H1 (cell line): ENCODE data around the gene ARHGAP23. TPM values are rescaled to one million over a fixed set of nuclear protein-coding genes. Genes with fewer than 3 reads are reported as not detected.

ENCODE experiments used
- CTCF ChIA-PET: fragments of 300-600 bp; sonication (Branson Sonifier 250); formaldehyde crosslinking; loops from one replicate; lab custom pipeline; 2021; ENCODE audit not compliant: partially characterized antibody; lab: Charles Lee
- POLR2A ChIA-PET: fragments of 300-600 bp; sonication (Branson Sonifier 250); formaldehyde crosslinking; loops from one replicate; lab custom pipeline; 2021; ENCODE audit warnings: inconsistent platforms; ENCODE audit not compliant: partially characterized antibody; lab: Charles Lee
- DNase-seq, 2 experiments: peaks; one replicate each; pipeline versions ENCODE4 v3.0.0 to v3.0.0-alpha.2; 2010 to 2022; ENCODE audit warnings: low spot score in 2 of 2, low read depth in 1 of 2, mixed read lengths in 1 of 2
- FAIRE-seq: peaks from 2 replicates; lab custom pipeline; 2011; peaks lifted over from hg19 to GRCh38; lab: Jason Lieb, UNC
- H2AFZ ChIP-seq: 2 replicates; pipeline ENCODE4 v1.8.1; 2012; ENCODE audit warnings: low read length, inconsistent platforms
- H2AK5ac ChIP-seq: 2 replicates; pipeline ENCODE4 v1.6.1; 2013; ENCODE audit warnings: low read depth, low read length
- H2BK120ac ChIP-seq: replicated peaks from 2 replicates; pipeline ENCODE3; 2013; ENCODE audit warnings: low read depth, low read length, inconsistent platforms
- H2BK12ac ChIP-seq: 2 replicates; pipeline ENCODE4 v1.6.1; 2013; ENCODE audit warnings: low read depth, low read length
- H2BK15ac ChIP-seq: 2 replicates; pipeline ENCODE4 v1.6.1; 2013; ENCODE audit warnings: low read length
- H2BK20ac ChIP-seq: 2 replicates; pipeline ENCODE4 v1.6.1; 2013; ENCODE audit warnings: low read length
- H2BK5ac ChIP-seq: 2 replicates; pipeline ENCODE4 v1.6.1; 2013; ENCODE audit warnings: low read depth, low read length
- H3K14ac ChIP-seq: 2 replicates; pipeline ENCODE4 v1.6.1; 2013; ENCODE audit warnings: inconsistent platforms; ENCODE audit not compliant: insufficient read length
- H3K18ac ChIP-seq: 2 replicates; pipeline ENCODE4 v1.6.1; 2013; ENCODE audit warnings: low read length; ENCODE audit errors: extremely low read depth
- H3K23ac ChIP-seq: 2 replicates; pipeline ENCODE4 v1.6.1; 2013; ENCODE audit warnings: inconsistent platforms; ENCODE audit not compliant: insufficient read length
- H3K23me2 ChIP-seq: 2 replicates; pipeline ENCODE4 v1.6.1; 2013; ENCODE audit warnings: low read depth, low read length
- H3K27ac ChIP-seq: 2 replicates; pipeline ENCODE4 v1.6.1; 2011; ENCODE audit warnings: low read depth, low read length, inconsistent platforms
- H3K27me3 ChIP-seq, 4 experiments: replicated peaks in 1 of 4; 1 replicate in 1 of 4; 2 replicates in 3 of 4; pipeline versions ENCODE4 v1.6.1 to v1.8.1; 2011 to 2013; ENCODE audit warnings: low read length in 3 of 4, mild to moderate bottlenecking in 3 of 4, inconsistent platforms in 2 of 4, mixed read lengths in 2 of 4, moderate library complexity in 1 of 4; ENCODE audit not compliant: control insufficient read depth in 3 of 4, insufficient read depth in 3 of 4; ENCODE audit errors: extremely low read depth in 1 of 4
- H3K36me3 ChIP-seq, 4 experiments: 2 replicates each; pipeline versions ENCODE4 v1.6.1 to v1.8.1; 2011 to 2013; ENCODE audit warnings: mild to moderate bottlenecking in 4 of 4, low read length in 3 of 4, moderate library complexity in 2 of 4, control low read depth in 1 of 4, inconsistent platforms in 1 of 4; ENCODE audit not compliant: insufficient read depth in 4 of 4, control insufficient read depth in 2 of 4
- H3K4ac ChIP-seq: replicated peaks from 2 replicates; pipeline ENCODE3; 2013; ENCODE audit warnings: low read length, low read depth, mixed read lengths, inconsistent platforms; ENCODE audit not compliant: insufficient read length
- H3K4me1 ChIP-seq, 4 experiments: replicated peaks in 1 of 4; 1 replicate in 1 of 4; 2 replicates in 3 of 4; pipeline versions ENCODE4 v1.6.1 to v1.8.1; 2011 to 2013; ENCODE audit warnings: low read length in 3 of 4, inconsistent platforms in 2 of 4, mixed read lengths in 1 of 4; ENCODE audit not compliant: insufficient read depth in 4 of 4, control insufficient read depth in 3 of 4
- H3K4me2 ChIP-seq, 2 experiments: 2 replicates each; pipeline versions ENCODE4 v1.6.1 to v1.8.1; 2011 to 2013; ENCODE audit warnings: low read depth in 2 of 2, low read length in 2 of 2, control low read depth in 1 of 2, inconsistent platforms in 1 of 2, mild to moderate bottlenecking in 1 of 2; ENCODE audit not compliant: insufficient read depth in 1 of 2
- H3K4me3 ChIP-seq, 4 experiments: fragments of 200-600, 300-600 bp in 1 of 4; sonication (generic), shearing (Covaris generic), sonication (Bioruptor Twin) in 1 of 4; 2 replicates each; pipeline versions ENCODE4 v1.5.1 to v1.8.1; 2011 to 2016; ENCODE audit warnings: low read length in 4 of 4, low read depth in 3 of 4, control low read depth in 2 of 4, inconsistent platforms in 2 of 4, mild to moderate bottlenecking in 2 of 4, mixed read lengths in 1 of 4, moderate library complexity in 1 of 4; ENCODE audit not compliant: insufficient read depth in 2 of 4; ENCODE audit errors: extremely low read depth in 1 of 4
- H3K56ac ChIP-seq: replicated peaks from 2 replicates; pipeline ENCODE3; 2013; ENCODE audit warnings: low read depth, mild to moderate bottlenecking, mixed read lengths, low read length, inconsistent platforms; ENCODE audit not compliant: insufficient read length
- H3K79me1 ChIP-seq: 2 replicates; pipeline ENCODE4 v1.6.1; 2013; ENCODE audit warnings: low read depth, low read length, control low read depth
- H3K79me2 ChIP-seq, 2 experiments: 2 replicates each; pipeline versions ENCODE4 v1.6.1 to v1.8.1; 2012 to 2013; ENCODE audit warnings: low read length in 2 of 2, mild to moderate bottlenecking in 2 of 2, inconsistent platforms in 1 of 2; ENCODE audit not compliant: insufficient read depth in 2 of 2, control insufficient read depth in 1 of 2
- H3K9ac ChIP-seq, 4 experiments: replicated peaks in 1 of 4; 1 replicate in 1 of 4; 2 replicates in 3 of 4; pipeline versions ENCODE4 v1.6.1 to v1.8.1; 2011 to 2013; ENCODE audit warnings: low read depth in 3 of 4, low read length in 3 of 4, control low read depth in 2 of 4, mild to moderate bottlenecking in 2 of 4, moderate library complexity in 2 of 4, inconsistent platforms in 1 of 4; ENCODE audit errors: extremely low read depth in 1 of 4
- H3K9me3 ChIP-seq, 2 experiments: 2 replicates each; pipeline versions ENCODE4 v1.6.1 to v1.8.1; 2012 to 2013; ENCODE audit warnings: mild to moderate bottlenecking in 2 of 2, moderate library complexity in 2 of 2, control low read depth in 1 of 2, inconsistent platforms in 1 of 2, low read depth in 1 of 2, low read length in 1 of 2, mixed read lengths in 1 of 2; ENCODE audit not compliant: insufficient read depth in 2 of 2
- H4K20me1 ChIP-seq, 2 experiments: replicated peaks in 1 of 2; 2 replicates each; pipeline versions ENCODE3 to v1.8.1; 2011 to 2013; ENCODE audit warnings: inconsistent platforms in 2 of 2, low read length in 2 of 2, mild to moderate bottlenecking in 1 of 2; ENCODE audit not compliant: insufficient read depth in 2 of 2, control insufficient read depth in 1 of 2
- H4K5ac ChIP-seq: 2 replicates; pipeline ENCODE4 v1.6.1; 2013; ENCODE audit warnings: low read length, low read depth, mixed read lengths, inconsistent platforms; ENCODE audit not compliant: insufficient read length
- H4K8ac ChIP-seq: 2 replicates; pipeline ENCODE4 v1.8.0; 2013; ENCODE audit warnings: mild to moderate bottlenecking, moderate library complexity, low read length, inconsistent platforms; ENCODE audit not compliant: insufficient read depth; ENCODE audit errors: extremely low read depth
- H4K91ac ChIP-seq: replicated peaks from 2 replicates; pipeline ENCODE3; 2013; ENCODE audit warnings: low read length, mixed read lengths, inconsistent platforms; ENCODE audit not compliant: insufficient read length
- CBX5 ChIP-seq: fragments of 300-800, 300-1000 bp; sonication (generic); IDR thresholded peaks from 2 replicates; pipeline ENCODE4 v1.7.1; 2016; ENCODE audit warnings: antibody characterized with exemption, low read length, low read depth
- POLR2AphosphoS5 ChIP-seq: IDR thresholded peaks from 2 replicates; pipeline ENCODE4 v1.6.1; 2011; ENCODE audit warnings: low read depth, low read length
- SRF ChIP-seq: IDR thresholded peaks from 2 replicates; pipeline ENCODE4 v1.6.1; 2011; ENCODE audit warnings: mild to moderate bottlenecking, low read depth, low read length, moderate library complexity
- TAF1 ChIP-seq: IDR thresholded peaks from 2 replicates; pipeline ENCODE4 v1.6.1; 2011; ENCODE audit warnings: mild to moderate bottlenecking, low read depth, low read length
- WGBS, 2 experiments: shearing (Covaris generic) in 1 of 2; methylation state at CpG; one replicate each; pipeline versions ENCODE4 v1.1.6 to v1.1.7; 2013 to 2015; ENCODE audit warnings: low lambda C conversion rate in 2 of 2, mixed read lengths in 2 of 2, inconsistent platforms in 1 of 2, low coverage in 1 of 2, missing lambda C conversion rate in 1 of 2; ENCODE audit not compliant: insufficient replicate concordance in 2 of 2, insufficient coverage in 1 of 2, insufficient read length in 1 of 2; ENCODE audit errors: extremely low coverage in 1 of 2, missing lambda C conversion rate in 1 of 2; 5-methylcytosine and 5-hydroxymethylcytosine counted together
- polyA plus RNA-seq, 7 experiments: library from polyadenylated mRNA; depleted of rRNA in 3 of 7; stranded (reverse) in 5 of 7; unstranded in 2 of 7; fragments of >200 nt in 5 of 7; fragments of 200-250 nt in 2 of 7; gene quantifications; 1 replicate in 5 of 7; 2 replicates in 1 of 7; 4 replicates in 1 of 7; pipeline versions ENCODE4 v1.2.1 to v1.2.3, GENCODE V29; 2011 to 2013; ENCODE audit warnings: missing spikeins in 2 of 7, mixed read lengths in 2 of 7
- total RNA-seq: library from RNA; stranded (reverse); fragmentation: NEBNext Ultra II Directional; extraction: Animal tissue kit (Norgen Biotek cat#: 25700); gene quantifications from 2 replicates; pipeline ENCODE4 v1.2.1, GENCODE V29; 2021

ARHGAP23 gene
- total and polyA plus RNA-seq, 2 of the 8 experiments (the other 6 are each of a cell fraction or from before 2014, with no cell fraction given), result 16.3 to 107 TPM

DNA sequence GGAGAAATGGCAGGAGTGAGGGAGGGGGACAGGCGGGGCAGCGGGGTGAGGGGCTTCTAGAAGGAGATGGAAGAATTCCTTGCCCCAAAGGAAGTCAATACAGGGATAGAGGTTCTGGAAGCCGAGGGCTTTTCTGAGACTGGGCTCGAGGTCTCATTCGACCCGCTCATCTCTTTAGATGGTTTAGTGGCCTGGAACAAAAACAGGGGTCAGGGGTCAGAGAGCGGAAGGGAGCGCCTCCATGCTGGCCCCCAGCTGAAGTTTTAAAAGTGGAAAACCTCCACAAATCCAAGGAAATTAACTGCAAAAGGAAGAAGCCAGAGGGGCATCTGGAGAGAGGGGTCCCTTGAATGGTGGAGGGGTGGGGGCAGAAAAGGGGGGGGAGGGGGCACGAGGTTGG, 105.0 kb downstream of the ARHGAP23 start:
- Histone ChIP-seq H3K36me3 (no peaks in the 10 kb centered on the region), H2AK5ac (no peak overlapping the region), H3K27ac (no peak overlapping the region), H3K4me1 (peaks cover 0 to 19% (median 5%) of the 10 kb centered on the region in 4 experiments; a peak in 5 of 7 replicates), H2BK15ac (no peak overlapping the region), H4K5ac (no peak overlapping the region), H3K18ac (no peak overlapping the region; the same call in 1 of the 2 replicates), H2BK120ac (no peak overlapping the region), H2BK20ac (no peak overlapping the region), H3K56ac (no peak overlapping the region), H2AFZ (no peak overlapping the region), H3K79me1 (no peaks in the 10 kb centered on the region), H3K4ac (no peak overlapping the region), H2BK5ac (no peak overlapping the region), H3K79me2 (no peaks in the 10 kb centered on the region), H4K91ac (no peak overlapping the region), H2BK12ac (no peak overlapping the region), H3K23ac (no peak overlapping the region), H3K9ac (no peak overlapping the region), H3K23me2 (no peaks in the 10 kb centered on the region), H3K4me3 (no peak overlapping the region), H4K8ac (no peak overlapping the region), H3K9me3 (no peaks in the 10 kb centered on the region), H3K27me3 (peaks cover 0 to 7% (median 1%) of the 10 kb centered on the region in 4 experiments; a peak in 3 of 7 replicates), H3K14ac (no peak overlapping the region), H3K4me2 (no peak overlapping the region), H4K20me1 (no peaks in the 10 kb centered on the region)
- no peak for DNase-seq
- FAIRE-seq, result no peak
- ChIA-PET CTCF (interaction anchor here (2.0 to 38.1 kb wide), 4 partner anchors 19 to 61 kb away, joined by 5 to 914 read pairs (median 210); partner anchors contain the start of gene SRCIN1), POLR2A (interaction anchor here (0.6 to 1.1 kb wide), 3 partner anchors 19 to 25 kb away, joined by 3 read pairs; no protein-coding TSS in a partner anchor)
- whole genome bisulfite sequencing, 2 experiments, result 85% methylated on average over 6 of the region's 9 CpGs; no CpG with 5 or more reads in 1 of the 2 experiments
- TF ChIP-seq SRF (no peak), CBX5 (no peak), TAF1 (no peak), POLR2AphosphoS5 (no peak)
